GM20000 (cell line): Measurements from ENCODE around the gene SUV39H2.
A peak's percentile ranks its signal among the peaks of the same experiment; 100 is the strongest.
"Not testable (repeated sequence)": the region's sequence is repeated elsewhere in the genome, so short reads cannot be mapped to it uniquely, and the experiment has no call there.

Source experiments
- DNase-seq: peaks from one replicate; pipeline ENCODE4 v3.0.0; 2012; ENCODE audit warnings: low spot score
- TF ChIP-seq, protein P1 (sequence below): IDR thresholded peaks from 2 replicates; pipeline ENCODE4 v1.5.1; 2012; ENCODE audit warnings: mild to moderate bottlenecking, control low read depth; ENCODE audit errors: extremely low read depth, missing control alignments

SUV39H2 gene

DNA sequence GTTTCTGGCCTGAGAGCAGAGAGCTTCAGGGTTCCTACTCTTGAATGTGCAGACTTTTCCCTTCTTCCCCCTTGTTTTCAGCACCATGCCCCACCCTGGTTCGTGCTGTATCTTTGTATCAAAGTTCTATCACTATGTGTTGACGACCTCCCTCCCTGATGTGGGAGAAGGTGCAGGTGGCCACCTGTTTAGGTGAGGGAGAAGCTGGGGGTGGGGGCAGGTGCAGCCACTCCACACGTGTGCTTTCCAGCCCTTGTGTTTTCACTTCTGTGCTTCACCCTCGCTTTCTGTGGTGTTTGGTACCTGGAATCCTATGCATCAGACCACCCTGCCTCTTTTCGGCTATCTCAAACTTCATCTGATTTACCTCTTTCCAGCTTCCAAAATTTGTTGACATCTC lies 19.6 kb upstream of the SUV39H2 start:
- TF ChIP-seq, protein P1, sequence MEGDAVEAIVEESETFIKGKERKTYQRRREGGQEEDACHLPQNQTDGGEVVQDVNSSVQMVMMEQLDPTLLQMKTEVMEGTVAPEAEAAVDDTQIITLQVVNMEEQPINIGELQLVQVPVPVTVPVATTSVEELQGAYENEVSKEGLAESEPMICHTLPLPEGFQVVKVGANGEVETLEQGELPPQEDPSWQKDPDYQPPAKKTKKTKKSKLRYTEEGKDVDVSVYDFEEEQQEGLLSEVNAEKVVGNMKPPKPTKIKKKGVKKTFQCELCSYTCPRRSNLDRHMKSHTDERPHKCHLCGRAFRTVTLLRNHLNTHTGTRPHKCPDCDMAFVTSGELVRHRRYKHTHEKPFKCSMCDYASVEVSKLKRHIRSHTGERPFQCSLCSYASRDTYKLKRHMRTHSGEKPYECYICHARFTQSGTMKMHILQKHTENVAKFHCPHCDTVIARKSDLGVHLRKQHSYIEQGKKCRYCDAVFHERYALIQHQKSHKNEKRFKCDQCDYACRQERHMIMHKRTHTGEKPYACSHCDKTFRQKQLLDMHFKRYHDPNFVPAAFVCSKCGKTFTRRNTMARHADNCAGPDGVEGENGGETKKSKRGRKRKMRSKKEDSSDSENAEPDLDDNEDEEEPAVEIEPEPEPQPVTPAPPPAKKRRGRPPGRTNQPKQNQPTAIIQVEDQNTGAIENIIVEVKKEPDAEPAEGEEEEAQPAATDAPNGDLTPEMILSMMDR: no peak
- DNase-seq: no peak

DNA sequence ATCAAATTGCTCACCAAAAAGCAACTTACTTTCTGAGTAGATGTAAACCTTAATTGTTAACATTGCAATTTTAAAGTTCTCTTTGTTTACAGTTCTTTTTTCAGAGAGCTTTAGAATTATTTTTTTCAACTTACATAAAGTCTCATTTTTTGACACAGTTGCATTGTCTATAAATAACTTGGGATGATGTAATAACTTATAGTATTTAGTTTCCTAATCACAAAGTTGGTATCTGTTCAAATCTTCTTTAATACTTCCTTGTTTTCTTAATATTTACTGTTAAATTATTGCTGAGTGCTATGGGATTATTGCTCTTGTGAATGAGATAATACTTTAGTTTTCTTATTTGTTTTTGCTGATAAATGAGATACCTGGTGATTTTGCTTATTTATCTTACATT lies 18.9 kb upstream of the SUV39H2 start:
- DNase-seq: no peak
- TF ChIP-seq, protein P1: no peak

DNA sequence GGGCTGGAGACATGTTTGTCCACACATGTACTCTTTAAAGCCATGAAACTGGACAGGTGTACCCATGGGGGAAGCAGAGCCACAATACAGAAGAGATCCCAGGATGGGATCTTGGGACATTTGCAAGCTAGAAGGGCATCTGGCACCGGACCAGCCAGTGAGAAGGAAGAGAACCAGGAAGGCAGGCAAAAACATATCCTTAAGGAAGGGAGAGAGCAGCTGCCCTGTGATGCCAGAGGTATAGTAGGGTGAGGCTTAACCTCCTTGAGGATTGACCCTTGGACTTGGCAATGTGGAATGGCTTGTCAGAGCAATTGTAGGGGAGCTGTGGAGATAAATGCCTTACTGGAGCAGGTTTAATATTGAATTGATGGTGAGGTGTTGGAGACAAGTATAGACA lies 17.9 kb upstream of the SUV39H2 start:
- TF ChIP-seq, protein P1: no peak
- DNase-seq: no peak

DNA sequence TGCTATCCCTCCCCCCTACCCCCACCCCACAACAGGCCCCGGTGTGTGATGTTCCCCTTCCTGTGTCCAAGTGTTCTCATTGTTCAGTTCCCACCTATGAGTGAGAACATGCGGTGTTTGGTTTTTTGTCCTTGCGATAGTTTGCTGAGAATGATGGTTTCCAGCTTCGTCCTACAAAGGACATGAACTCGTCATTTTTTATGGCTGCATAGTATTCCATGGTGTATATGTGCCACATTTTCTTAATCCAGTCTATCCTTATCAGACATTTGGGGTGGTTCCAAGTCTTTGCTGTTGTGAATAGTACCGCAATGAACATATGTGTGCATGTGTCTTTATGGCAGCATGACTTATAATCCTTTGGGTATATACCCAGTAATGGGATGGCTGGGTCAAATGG lies 14.2 kb upstream of the SUV39H2 start:
- DNase-seq: not testable (repeated sequence)

DNA sequence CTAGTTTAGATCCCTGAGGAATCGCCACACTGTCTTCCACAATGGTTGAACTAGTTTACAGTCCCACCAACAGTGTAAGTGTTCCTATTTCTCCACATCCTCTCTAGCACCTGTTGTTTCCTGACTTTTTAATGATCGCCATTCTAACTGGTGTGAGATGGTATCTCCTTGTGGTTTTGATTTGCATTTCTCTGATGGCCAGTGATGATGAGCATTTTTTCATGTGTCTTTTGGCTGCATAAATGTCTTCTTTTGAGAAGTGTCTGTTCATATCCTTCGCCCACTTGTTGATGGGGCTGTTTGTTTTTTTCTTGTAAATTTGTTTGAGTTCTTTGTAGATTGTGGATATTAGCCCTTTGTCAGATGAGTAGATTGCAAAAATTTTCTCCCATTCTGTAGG lies 13.8 kb upstream of the SUV39H2 start:
- DNase-seq: not testable (repeated sequence)

DNA sequence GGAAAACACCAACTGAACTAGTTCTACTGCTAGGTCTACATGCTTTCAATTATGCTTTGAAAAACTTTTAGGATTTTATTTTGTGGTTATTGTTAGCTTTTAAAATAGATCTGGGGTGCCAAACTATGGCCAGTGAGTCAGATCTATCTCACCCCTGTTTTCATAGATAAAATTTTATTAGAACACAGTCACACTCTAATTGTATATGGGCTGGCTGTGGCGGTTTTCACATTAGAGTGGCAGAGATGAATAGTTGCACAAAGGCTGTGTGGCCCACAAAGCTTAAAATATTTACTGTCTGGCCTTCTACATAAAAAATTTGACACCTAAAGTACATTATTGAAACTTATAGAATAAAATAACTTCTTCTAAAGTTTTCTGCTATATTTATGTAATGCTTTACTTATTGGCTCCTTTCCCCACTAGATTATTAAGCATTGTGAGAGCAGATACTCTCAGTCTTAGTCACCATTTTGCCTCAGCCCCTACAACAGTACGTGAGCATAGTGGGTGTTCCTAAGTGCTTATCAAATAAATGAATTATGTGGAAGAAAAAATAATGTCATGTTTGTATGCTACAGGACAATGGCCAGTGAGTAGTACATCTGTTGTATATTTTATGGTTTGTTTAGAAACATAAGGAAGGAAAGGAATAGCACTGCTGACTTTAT lies 5.4 kb upstream of the SUV39H2 start:
- DNase-seq: peak; percentile 26
- TF ChIP-seq, protein P1: no peak

DNA sequence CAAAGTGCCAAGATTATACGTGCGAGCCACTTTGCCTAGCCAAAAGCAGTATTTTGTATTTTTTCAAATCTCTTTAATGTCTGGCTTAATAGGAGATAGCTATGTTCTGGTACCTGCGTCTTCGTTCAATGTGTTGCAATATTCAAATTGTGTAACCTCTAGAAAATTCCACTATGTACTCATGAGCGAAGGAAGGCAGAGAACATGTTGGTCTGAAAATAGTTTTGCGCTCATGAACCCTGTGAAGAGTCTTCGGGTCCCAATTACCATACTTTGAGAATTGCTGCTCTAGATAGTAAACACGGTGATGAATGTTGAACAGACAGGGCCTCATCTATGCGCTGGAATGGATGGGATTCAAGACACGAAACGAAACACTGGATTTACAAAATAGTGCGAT lies 2.7 kb upstream of the SUV39H2 start:
- DNase-seq: no peak
- TF ChIP-seq, protein P1: no peak

DNA sequence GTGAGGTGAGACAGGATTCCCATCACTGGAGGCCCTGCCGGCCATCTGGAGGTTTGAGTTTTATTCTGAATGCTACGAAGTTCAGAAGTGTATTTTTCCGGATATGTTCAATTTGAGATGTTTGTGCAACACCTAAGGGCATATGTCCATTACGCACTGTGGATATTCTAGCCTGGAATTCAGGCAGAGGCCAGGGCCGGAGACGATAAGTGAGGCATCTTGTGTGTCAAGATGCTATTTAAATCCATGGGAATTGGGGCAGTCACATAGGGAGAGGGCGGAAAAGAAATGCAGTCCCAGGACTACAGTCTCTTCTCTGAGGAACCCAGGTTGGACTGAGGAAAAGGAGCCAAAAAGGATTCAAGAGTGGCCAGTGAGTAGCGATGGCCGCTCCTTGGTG lies 1.9 kb upstream of the SUV39H2 start:
- no peak for DNase-seq
- TF ChIP-seq, protein P1: no peak
